Liver (tissue), 9 donors: ENCODE results near the gene ITGB7. TPM values are rescaled to one million over a fixed set of nuclear protein-coding genes. Genes with fewer than 3 reads are reported as not detected.
A peak's percentile ranks its signal among the peaks of the same experiment; 100 is the strongest.

ENCODE experiments used
- DNase-seq: peaks from one replicate; pipeline ENCODE4 v3.0.0-alpha.2; 2017; ENCODE audit warnings: low spot score
- H3K27ac ChIP-seq, 2 donors: one replicate each; pipeline ENCODE4 v1.7.0; 2013; ENCODE audit warnings: inconsistent platforms in 2 of 2, low read length in 2 of 2, control low read depth in 1 of 2, low read depth in 1 of 2, mild to moderate bottlenecking in 1 of 2
- H3K27me3 ChIP-seq, 4 donors: one replicate each; pipeline versions ENCODE4 v1.6.1 to v1.7.0; 2013; ENCODE audit warnings: low read length in 3 of 4, inconsistent platforms in 1 of 4, mild to moderate bottlenecking in 1 of 4, moderate library complexity in 1 of 4; ENCODE audit not compliant: control insufficient read depth in 4 of 4, insufficient read depth in 4 of 4
- H3K36me3 ChIP-seq, 4 donors: one replicate each; pipeline versions ENCODE4 v1.6.1 to v1.7.0; 2013; ENCODE audit warnings: low read length in 3 of 4, mild to moderate bottlenecking in 3 of 4, low read depth in 1 of 4, moderate library complexity in 1 of 4; ENCODE audit not compliant: control insufficient read depth in 4 of 4, insufficient read depth in 3 of 4
- H3K4me1 ChIP-seq, 4 donors: one replicate each; pipeline versions ENCODE4 v1.6.1 to v1.7.0; 2013; ENCODE audit warnings: low read length in 3 of 4, mild to moderate bottlenecking in 3 of 4, moderate library complexity in 1 of 4; ENCODE audit not compliant: control insufficient read depth in 4 of 4, insufficient read depth in 4 of 4
- H3K4me3 ChIP-seq, 3 donors: one replicate each; pipeline versions ENCODE4 v1.6.1 to v1.7.0; 2013; ENCODE audit warnings: low read length in 3 of 3, control low read depth in 1 of 3, low read depth in 1 of 3, mild to moderate bottlenecking in 1 of 3
- H3K9ac ChIP-seq, 2 donors: one replicate each; pipeline ENCODE4 v1.7.0; 2013; ENCODE audit warnings: low read length in 2 of 2, mild to moderate bottlenecking in 2 of 2, moderate library complexity in 2 of 2, control low read depth in 1 of 2, low read depth in 1 of 2
- H3K9me3 ChIP-seq, 4 donors: one replicate each; pipeline versions ENCODE4 v1.6.1 to v1.7.0; 2013; ENCODE audit warnings: low read length in 3 of 4; ENCODE audit not compliant: control insufficient read depth in 4 of 4
- EGR1 ChIP-seq, 2 donors: IDR thresholded peaks; 2 replicates each; pipeline ENCODE4 v1.6.1; 2016 to 2018; ENCODE audit warnings: antibody characterized with exemption in 2 of 2, low read depth in 2 of 2
- FOXA1 ChIP-seq: IDR thresholded peaks from 2 replicates; pipeline ENCODE4 v1.6.1; 2016; ENCODE audit warnings: antibody characterized with exemption
- FOXA2 ChIP-seq: IDR thresholded peaks from 2 replicates; pipeline ENCODE4 v1.6.1; 2016; ENCODE audit warnings: antibody characterized with exemption
- GABPA ChIP-seq, 2 donors: IDR thresholded peaks in 1 of 2; conservative IDR thresholded peaks in 1 of 2; 2 replicates each; pipeline ENCODE4 v1.6.1; 2016; ENCODE audit warnings: antibody characterized with exemption in 2 of 2, mild to moderate bottlenecking in 1 of 2, moderate library complexity in 1 of 2
- HNF4A ChIP-seq, 2 donors: conservative IDR thresholded peaks; 2 replicates each; pipeline ENCODE4 v1.6.1; 2016; ENCODE audit warnings: antibody characterized with exemption in 2 of 2, mild to moderate bottlenecking in 2 of 2
- HNF4G ChIP-seq: IDR thresholded peaks from 2 replicates; pipeline ENCODE4 v1.6.1; 2016; ENCODE audit warnings: antibody characterized with exemption
- JUND ChIP-seq, 2 donors: IDR thresholded peaks; 2 replicates each; pipeline ENCODE4 v1.6.1; 2016; ENCODE audit warnings: antibody characterized with exemption in 2 of 2
- NR2F2 ChIP-seq: IDR thresholded peaks from 2 replicates; pipeline ENCODE4 v1.6.1; 2016; ENCODE audit warnings: antibody characterized with exemption
- RAD21 ChIP-seq, 2 donors: IDR thresholded peaks; 2 replicates each; pipeline ENCODE4 v1.6.1; 2016; ENCODE audit warnings: antibody characterized with exemption in 2 of 2, mild to moderate bottlenecking in 2 of 2
- RXRA ChIP-seq, 2 donors: IDR thresholded peaks; 2 replicates each; pipeline ENCODE4 v1.6.1; 2017 to 2018; ENCODE audit warnings: antibody characterized with exemption in 2 of 2, mild to moderate bottlenecking in 1 of 2
- SP1 ChIP-seq: IDR thresholded peaks from 2 replicates; pipeline ENCODE4 v1.6.1; 2018; ENCODE audit warnings: antibody characterized with exemption, mild to moderate bottlenecking
- TAF1 ChIP-seq: conservative IDR thresholded peaks from 2 replicates; pipeline ENCODE4 v1.6.1; 2016; ENCODE audit warnings: antibody characterized with exemption, mild to moderate bottlenecking
- YY1 ChIP-seq: IDR thresholded peaks from 2 replicates; pipeline ENCODE4 v1.6.1; 2016; ENCODE audit warnings: antibody characterized with exemption, mild to moderate bottlenecking
- WGBS: extraction: QIAGEN DNeasy Blood & Tissue Kit; methylation state at CpG from one replicate; pipeline ENCODE4 v1.1.7; 2013; 5-methylcytosine and 5-hydroxymethylcytosine counted together
- polyA plus RNA-seq, 2 donors: library from polyadenylated mRNA; stranded (reverse) in 1 of 2; unstranded in 1 of 2; fragments of 200-250 nt in 1 of 2; fragments of >200 nt in 1 of 2; fragmentation: Nextera tagmentation in 1 of 2; extraction: Ambion mirVana in 1 of 2; gene quantifications; one replicate each; pipeline versions ENCODE4 v1.2.1 to v1.2.3, GENCODE V29; 2013 to 2015
- total RNA-seq, 2 donors: library from RNA; depleted of rRNA; stranded (reverse); fragments of >200 nt; gene quantifications; one replicate each; pipeline ENCODE4 v1.2.3, GENCODE V29; 2014
- TF ChIP-seq, protein P1 (sequence below): IDR thresholded peaks from 2 replicates; pipeline ENCODE4 v1.6.1; 2016; ENCODE audit warnings: antibody characterized with exemption, mild to moderate bottlenecking
- TF ChIP-seq, protein P2 (sequence below): IDR thresholded peaks from 2 replicates; pipeline ENCODE4 v1.6.1; 2016; ENCODE audit warnings: antibody characterized with exemption
- TF ChIP-seq, protein P3 (sequence below): fragments of 150-350 bp; IDR thresholded peaks from 2 replicates; pipeline ENCODE4 v1.5.1; 2017; ENCODE audit warnings: improper control_type of control experiment, low read depth, low read length; ENCODE audit not compliant: missing input control
- TF ChIP-seq, protein P4 (sequence below): IDR thresholded peaks from 2 replicates; pipeline ENCODE4 v1.6.1; 2016; ENCODE audit warnings: antibody characterized with exemption
- TF ChIP-seq, protein P5 (sequence below): IDR thresholded peaks from 2 replicates; pipeline ENCODE4 v1.6.1; 2016; ENCODE audit warnings: antibody characterized with exemption
- donor health status: healthy.
- donor health status: healthy.
- donor health status: healthy.
- donor health status: healthy.
- donor health status: healthy.

The ITGB7 gene
- total and polyA plus RNA-seq, 4 donors: 1.7 to 2.4 (median 2.1) TPM

DNA sequence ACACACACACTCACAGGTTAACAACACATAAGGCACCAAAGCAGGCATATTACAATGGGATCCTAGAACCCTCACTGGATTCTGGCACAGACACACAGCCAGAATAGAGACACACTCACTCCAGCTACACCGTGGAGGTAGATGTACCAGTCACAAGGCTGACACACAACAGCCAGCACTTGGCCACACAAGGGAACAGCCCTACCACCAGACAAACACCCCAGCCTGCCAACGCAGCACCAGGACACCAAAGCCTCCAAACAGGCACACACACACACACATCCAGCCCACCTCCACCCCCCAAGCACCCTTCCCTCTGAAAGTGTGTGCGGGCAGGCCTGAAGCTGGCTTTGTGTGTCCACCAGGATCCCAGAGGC lies 10.9 kb upstream of the ITGB7 start:
- Histone ChIP-seq H3K4me3 (no peak overlapping the region), H3K27me3 (no peaks in the 10 kb centered on the region), H3K36me3 (no peaks in the 10 kb centered on the region), H3K9ac (no peak overlapping the region), H3K9me3 (no peaks in the 10 kb centered on the region), H3K27ac (peak overlapping the region; percentile 25 to 46), H3K4me1 (peaks cover 0 to 42% (median 10%) of the 10 kb centered on the region in 4 donors)
- 64% methylated on average over 3 of the region's 3 CpGs for WGBS
- DNase-seq: no peak
- no peak for TF ChIP-seq FOXA2
- no peak for TF ChIP-seq GABPA (IDR thresholded peaks at IDR 0.05 in 1 of 2, conservative IDR thresholded peaks at IDR 0.05 in 1 of 2)
- TF ChIP-seq SP1: no peak
- TF ChIP-seq, protein P1, sequence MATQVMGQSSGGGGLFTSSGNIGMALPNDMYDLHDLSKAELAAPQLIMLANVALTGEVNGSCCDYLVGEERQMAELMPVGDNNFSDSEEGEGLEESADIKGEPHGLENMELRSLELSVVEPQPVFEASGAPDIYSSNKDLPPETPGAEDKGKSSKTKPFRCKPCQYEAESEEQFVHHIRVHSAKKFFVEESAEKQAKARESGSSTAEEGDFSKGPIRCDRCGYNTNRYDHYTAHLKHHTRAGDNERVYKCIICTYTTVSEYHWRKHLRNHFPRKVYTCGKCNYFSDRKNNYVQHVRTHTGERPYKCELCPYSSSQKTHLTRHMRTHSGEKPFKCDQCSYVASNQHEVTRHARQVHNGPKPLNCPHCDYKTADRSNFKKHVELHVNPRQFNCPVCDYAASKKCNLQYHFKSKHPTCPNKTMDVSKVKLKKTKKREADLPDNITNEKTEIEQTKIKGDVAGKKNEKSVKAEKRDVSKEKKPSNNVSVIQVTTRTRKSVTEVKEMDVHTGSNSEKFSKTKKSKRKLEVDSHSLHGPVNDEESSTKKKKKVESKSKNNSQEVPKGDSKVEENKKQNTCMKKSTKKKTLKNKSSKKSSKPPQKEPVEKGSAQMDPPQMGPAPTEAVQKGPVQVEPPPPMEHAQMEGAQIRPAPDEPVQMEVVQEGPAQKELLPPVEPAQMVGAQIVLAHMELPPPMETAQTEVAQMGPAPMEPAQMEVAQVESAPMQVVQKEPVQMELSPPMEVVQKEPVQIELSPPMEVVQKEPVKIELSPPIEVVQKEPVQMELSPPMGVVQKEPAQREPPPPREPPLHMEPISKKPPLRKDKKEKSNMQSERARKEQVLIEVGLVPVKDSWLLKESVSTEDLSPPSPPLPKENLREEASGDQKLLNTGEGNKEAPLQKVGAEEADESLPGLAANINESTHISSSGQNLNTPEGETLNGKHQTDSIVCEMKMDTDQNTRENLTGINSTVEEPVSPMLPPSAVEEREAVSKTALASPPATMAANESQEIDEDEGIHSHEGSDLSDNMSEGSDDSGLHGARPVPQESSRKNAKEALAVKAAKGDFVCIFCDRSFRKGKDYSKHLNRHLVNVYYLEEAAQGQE: no peak
- no peak for TF ChIP-seq JUND (IDR thresholded peaks at IDR 0.05)
- TF ChIP-seq RAD21 (IDR thresholded peaks at IDR 0.05): no peak
- TF ChIP-seq, protein P2, sequence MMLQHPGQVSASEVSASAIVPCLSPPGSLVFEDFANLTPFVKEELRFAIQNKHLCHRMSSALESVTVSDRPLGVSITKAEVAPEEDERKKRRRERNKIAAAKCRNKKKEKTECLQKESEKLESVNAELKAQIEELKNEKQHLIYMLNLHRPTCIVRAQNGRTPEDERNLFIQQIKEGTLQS: no peak
- no peak for TF ChIP-seq TAF1
- TF ChIP-seq, protein P3, sequence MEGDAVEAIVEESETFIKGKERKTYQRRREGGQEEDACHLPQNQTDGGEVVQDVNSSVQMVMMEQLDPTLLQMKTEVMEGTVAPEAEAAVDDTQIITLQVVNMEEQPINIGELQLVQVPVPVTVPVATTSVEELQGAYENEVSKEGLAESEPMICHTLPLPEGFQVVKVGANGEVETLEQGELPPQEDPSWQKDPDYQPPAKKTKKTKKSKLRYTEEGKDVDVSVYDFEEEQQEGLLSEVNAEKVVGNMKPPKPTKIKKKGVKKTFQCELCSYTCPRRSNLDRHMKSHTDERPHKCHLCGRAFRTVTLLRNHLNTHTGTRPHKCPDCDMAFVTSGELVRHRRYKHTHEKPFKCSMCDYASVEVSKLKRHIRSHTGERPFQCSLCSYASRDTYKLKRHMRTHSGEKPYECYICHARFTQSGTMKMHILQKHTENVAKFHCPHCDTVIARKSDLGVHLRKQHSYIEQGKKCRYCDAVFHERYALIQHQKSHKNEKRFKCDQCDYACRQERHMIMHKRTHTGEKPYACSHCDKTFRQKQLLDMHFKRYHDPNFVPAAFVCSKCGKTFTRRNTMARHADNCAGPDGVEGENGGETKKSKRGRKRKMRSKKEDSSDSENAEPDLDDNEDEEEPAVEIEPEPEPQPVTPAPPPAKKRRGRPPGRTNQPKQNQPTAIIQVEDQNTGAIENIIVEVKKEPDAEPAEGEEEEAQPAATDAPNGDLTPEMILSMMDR: no peak
- no peak for TF ChIP-seq HNF4A (conservative IDR thresholded peaks at IDR 0.05)
- TF ChIP-seq FOXA1: no peak
- TF ChIP-seq, protein P4, sequence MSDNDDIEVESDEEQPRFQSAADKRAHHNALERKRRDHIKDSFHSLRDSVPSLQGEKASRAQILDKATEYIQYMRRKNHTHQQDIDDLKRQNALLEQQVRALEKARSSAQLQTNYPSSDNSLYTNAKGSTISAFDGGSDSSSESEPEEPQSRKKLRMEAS: no peak
- TF ChIP-seq RXRA (IDR thresholded peaks at IDR 0.05): no peak
- no peak for TF ChIP-seq HNF4G
- no peak for TF ChIP-seq NR2F2

DNA sequence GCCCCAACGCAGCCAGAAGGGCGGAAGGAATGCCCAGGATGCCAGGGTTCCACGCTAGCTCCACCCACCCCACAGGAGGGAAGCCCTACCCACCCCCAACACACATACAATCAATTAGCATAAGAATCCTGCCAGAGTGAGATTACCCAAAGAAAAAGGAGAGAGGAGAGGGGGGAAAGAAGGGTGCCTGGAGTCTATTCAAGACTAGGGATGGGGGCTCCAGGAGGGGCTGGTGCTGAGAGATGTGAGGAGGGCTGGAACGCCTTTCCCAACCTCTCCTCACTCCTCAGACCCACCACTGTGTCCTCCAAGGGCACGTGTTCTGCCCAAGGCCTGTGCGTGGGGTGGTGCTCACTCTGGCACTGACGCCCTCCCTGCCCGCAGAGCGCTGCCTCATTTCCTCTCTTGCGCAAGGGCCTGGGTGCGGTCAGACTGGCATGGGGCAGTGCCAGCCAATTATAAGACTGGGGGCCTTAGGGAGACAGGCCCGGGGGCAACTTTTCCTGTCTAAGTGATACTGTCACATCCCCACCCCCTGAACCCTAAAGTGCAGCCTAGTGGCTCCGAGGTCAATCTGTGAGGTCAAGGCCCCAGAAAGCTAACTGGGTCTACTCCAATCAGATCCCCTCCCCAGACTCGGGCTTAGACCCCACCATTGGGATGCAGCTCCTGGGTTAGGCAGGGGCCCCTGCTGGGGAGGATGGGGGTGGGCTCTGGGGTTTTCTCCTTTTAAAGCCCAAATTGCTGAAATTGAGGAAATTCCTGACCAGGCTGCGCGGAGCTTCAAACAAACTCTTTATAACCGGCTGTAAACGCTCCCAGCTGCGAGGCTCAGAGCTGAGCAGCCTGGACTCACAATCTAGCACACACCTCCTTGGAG lies 10.2 kb upstream of the ITGB7 start:
- Histone ChIP-seq H3K36me3 (no peaks in the 10 kb centered on the region), H3K27ac (peak overlapping the region in 1 of 2 donors; percentile 46), H3K9me3 (no peaks in the 10 kb centered on the region), H3K9ac (no peak overlapping the region), H3K27me3 (no peaks in the 10 kb centered on the region), H3K4me3 (no peak overlapping the region), H3K4me1 (peaks cover 0 to 41% (median 10%) of the 10 kb centered on the region in 4 donors)
- no peak for DNase-seq
- 60% methylated on average over 19 of the region's 19 CpGs for WGBS
- TF ChIP-seq YY1 (no peak), RAD21 (IDR thresholded peaks at IDR 0.05) (no peak), JUND (IDR thresholded peaks at IDR 0.05) (no peak), RXRA (IDR thresholded peaks at IDR 0.05) (no peak), FOXA2 (no peak), TAF1 (no peak), SP1 (no peak), FOXA1 (no peak), HNF4G (no peak), EGR1 (IDR thresholded peaks at IDR 0.05; ENCODE audit: low read depth in 2 of 2) (no peak), HNF4A (conservative IDR thresholded peaks at IDR 0.05) (no peak), GABPA (IDR thresholded peaks at IDR 0.05 in 1 of 2, conservative IDR thresholded peaks at IDR 0.05 in 1 of 2) (no peak)
- TF ChIP-seq, protein P1: no peak
- TF ChIP-seq, protein P5, sequence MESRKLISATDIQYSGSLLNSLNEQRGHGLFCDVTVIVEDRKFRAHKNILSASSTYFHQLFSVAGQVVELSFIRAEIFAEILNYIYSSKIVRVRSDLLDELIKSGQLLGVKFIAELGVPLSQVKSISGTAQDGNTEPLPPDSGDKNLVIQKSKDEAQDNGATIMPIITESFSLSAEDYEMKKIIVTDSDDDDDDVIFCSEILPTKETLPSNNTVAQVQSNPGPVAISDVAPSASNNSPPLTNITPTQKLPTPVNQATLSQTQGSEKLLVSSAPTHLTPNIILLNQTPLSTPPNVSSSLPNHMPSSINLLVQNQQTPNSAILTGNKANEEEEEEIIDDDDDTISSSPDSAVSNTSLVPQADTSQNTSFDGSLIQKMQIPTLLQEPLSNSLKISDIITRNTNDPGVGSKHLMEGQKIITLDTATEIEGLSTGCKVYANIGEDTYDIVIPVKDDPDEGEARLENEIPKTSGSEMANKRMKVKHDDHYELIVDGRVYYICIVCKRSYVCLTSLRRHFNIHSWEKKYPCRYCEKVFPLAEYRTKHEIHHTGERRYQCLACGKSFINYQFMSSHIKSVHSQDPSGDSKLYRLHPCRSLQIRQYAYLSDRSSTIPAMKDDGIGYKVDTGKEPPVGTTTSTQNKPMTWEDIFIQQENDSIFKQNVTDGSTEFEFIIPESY: no peak
- TF ChIP-seq, protein P4: no peak
